ENCODE data around the gene SLCO4A1. TPM values are rescaled to one million over a fixed set of nuclear protein-coding genes. Genes with fewer than 3 reads are reported as not detected.
A peak's percentile ranks its signal among the peaks of the same experiment; 100 is the strongest.

Gene SLCO4A1
- total and polyA plus RNA-seq, 7 donors = 3.6 to 26.3 (median 5.7) TPM

- Histone ChIP-seq H3K27ac (peak overlapping the region; percentile 88 to 96 (median 92)), H3K4me1 (peaks cover 0 to 24% (median 21%) of the 10 kb centered on the region in 4 donors), H3K36me3 (no peaks in the 10 kb centered on the region), H3K27me3 (no peaks in the 10 kb centered on the region), H3K4me3 (peak overlapping the region in 3 of 4 donors; percentile 31 to 35 (median 32)), H3K9me3 (no peaks in the 10 kb centered on the region)
- DNase-seq = no peak
- no peak for TF ChIP-seq CTCF (IDR thresholded peaks at IDR 0.05)
- no peak for TF ChIP-seq POLR2AphosphoS5 (IDR thresholded peaks at IDR 0.05)
- intact Hi-C loops (cut with DNase I) = loop anchor here (5.0 to 10.0 kb wide), 2 partner anchors 139 to 282 kb away; partner anchors contain the start of gene GID8
- WGBS, 2 donors = 54 to 79% methylated on average over 20 of the region's 20 CpGs
Measured at GRCh38 chr20:62652894-62653305, 10.6 kb downstream of the SLCO4A1 start.

- 81 to 86% methylated on average over 12 of the region's 12 CpGs for WGBS, 2 donors
- Histone ChIP-seq H3K9me3 (no peaks in the 10 kb centered on the region), H3K36me3 (no peaks in the 10 kb centered on the region), H3K4me1 (peaks cover 0 to 24% (median 21%) of the 10 kb centered on the region in 4 donors), H3K4me3 (no peak overlapping the region), H3K27ac (peak overlapping the region; percentile 88 to 96 (median 92)), H3K27me3 (no peaks in the 10 kb centered on the region)
- TF ChIP-seq CTCF (IDR thresholded peaks at IDR 0.05) (no peak), POLR2A (IDR thresholded peaks at IDR 0.05) (no peak), POLR2AphosphoS5 (IDR thresholded peaks at IDR 0.05) (no peak), EP300 (IDR thresholded peaks at IDR 0.05) (no peak)
- intact Hi-C loops (cut with DNase I) = loop anchor here (5.0 to 10.0 kb wide), 2 partner anchors 139 to 281 kb away; partner anchors contain the start of gene GID8
- DNase-seq = no peak
Measured at GRCh38 chr20:62653373-62653772, 11.1 kb downstream of the SLCO4A1 start.

- peaks cover 0 to 24% (median 21%) of the 10 kb centered on the region in 4 donors for H3K4me1 ChIP-seq
- no peaks in the 10 kb centered on the region for H3K36me3 ChIP-seq
- TF ChIP-seq CTCF (IDR thresholded peaks at IDR 0.05) (no peak), POLR2A (IDR thresholded peaks at IDR 0.05) (no peak), EP300 (IDR thresholded peaks at IDR 0.05) (no peak), POLR2AphosphoS5 (IDR thresholded peaks at IDR 0.05) (no peak)
- intact Hi-C loops (cut with DNase I) = loop anchor here (5.0 to 10.0 kb wide), 2 partner anchors 138 to 281 kb away; partner anchors contain the start of gene GID8
- H3K27ac ChIP-seq = peak overlapping the region in 2 of 4 donors; percentile 1 to 88
- WGBS, 2 donors = 84 to 90% methylated on average over 24 of the region's 24 CpGs
- no peaks in the 10 kb centered on the region for H3K27me3 ChIP-seq
- H3K4me3 ChIP-seq = no peak overlapping the region
- no peaks in the 10 kb centered on the region for H3K9me3 ChIP-seq
- DNase-seq = no peak
Measured at GRCh38 chr20:62653951-62654685, 11.8 kb downstream of the SLCO4A1 start.

GRCh38 chr20:62655282-62656196 is 13.2 kb downstream of the SLCO4A1 start:
- intact Hi-C loops (cut with DNase I) = loop anchor here (10.0 kb wide), 1 partner anchor 279 kb away; the partner anchor contains the start of gene GID8
- Histone ChIP-seq H3K27me3 (no peaks in the 10 kb centered on the region), H3K9me3 (no peaks in the 10 kb centered on the region), H3K4me3 (no peak overlapping the region), H3K4me1 (peaks cover 0 to 24% (median 21%) of the 10 kb centered on the region in 4 donors), H3K36me3 (no peaks in the 10 kb centered on the region), H3K27ac (no peak overlapping the region)
- TF ChIP-seq EP300 (IDR thresholded peaks at IDR 0.05) = no peak
- no peak for TF ChIP-seq CTCF (IDR thresholded peaks at IDR 0.05)
- no peak for TF ChIP-seq POLR2A (IDR thresholded peaks at IDR 0.05)
- no peak for TF ChIP-seq POLR2AphosphoS5 (IDR thresholded peaks at IDR 0.05)
- no peak for DNase-seq
- 84 to 86% methylated on average over 38 of the region's 38 CpGs for WGBS, 2 donors

Data from sigmoid colon (tissue), 7 donors.